HG02678 (cell line): ENCODE data around the gene DFFA.
A peak's percentile ranks its signal among the peaks of the same experiment; 100 is the strongest.
"Not testable (repeated sequence)": the region's sequence is repeated elsewhere in the genome, so short reads cannot be mapped to it uniquely, and the experiment has no call there.

Source experiments
- ATAC-seq: cut with Tn5 transposase; IDR thresholded peaks from one replicate; pipeline ENCODE4 v1.9.1; 2021; ENCODE audit warnings: mild to moderate bottlenecking, moderate library complexity; ENCODE audit not compliant: unreplicated experiment

The DFFA gene

GRCh38 chr1:10506046-10506676, 33.8 kb upstream of the DFFA start:
- not testable (repeated sequence) for ATAC-seq

GRCh38 chr1:10504249-10504648, 31.9 kb upstream of the DFFA start:
- no peak for ATAC-seq

- ATAC-seq: no peak
Measured at GRCh38 chr1:10502206-10502605, 29.9 kb upstream of the DFFA start.

- no peak for ATAC-seq
Measured at GRCh38 chr1:10498231-10498630, 25.9 kb upstream of the DFFA start.

- ATAC-seq: no peak
Measured at GRCh38 chr1:10497109-10497508, 24.8 kb upstream of the DFFA start.

- ATAC-seq: no peak
Measured at GRCh38 chr1:10495952-10496351, 23.6 kb upstream of the DFFA start.

GRCh38 chr1:10495475-10495817, 23.1 kb upstream of the DFFA start:
- no peak for ATAC-seq

- ATAC-seq: peak; percentile 76
Measured at GRCh38 chr1:10494754-10495474, 22.6 kb upstream of the DFFA start.

GRCh38 chr1:10494418-10494753, 22.1 kb upstream of the DFFA start:
- no peak for ATAC-seq

GRCh38 chr1:10490286-10490970, 18.1 kb upstream of the DFFA start:
- ATAC-seq: no peak

- ATAC-seq: no peak
Measured at GRCh38 chr1:10489291-10490055, 17.1 kb upstream of the DFFA start.

GRCh38 chr1:10484521-10484920, 12.2 kb upstream of the DFFA start:
- ATAC-seq: no peak

GRCh38 chr1:10480614-10481013, 8.3 kb upstream of the DFFA start:
- ATAC-seq: no peak

GRCh38 chr1:10479296-10479695, 7.0 kb upstream of the DFFA start:
- no peak for ATAC-seq

GRCh38 chr1:10475510-10475909, 3.2 kb upstream of the DFFA start:
- no peak for ATAC-seq

GRCh38 chr1:10474613-10475507, 2.5 kb upstream of the DFFA start, which contains the start of gene PEX14:
PEX14 (plus strand) TSS chr1:10474950; CDS start chr1:10474967, 17 bp downstream.
- peak; percentile 71 for ATAC-seq

- ATAC-seq: not testable (repeated sequence)
Measured at GRCh38 chr1:10474309-10474612, 1.9 kb upstream of the DFFA start.

- no peak for ATAC-seq
Measured at GRCh38 chr1:10473145-10473765, 926 bp upstream of the DFFA start.

GRCh38 chr1:10471411-10472219, 714 bp downstream of the DFFA start:
- ATAC-seq: no peak
